Suprapubic skin (tissue), 4 donors: ENCODE results near the gene AKAP12. TPM values are rescaled to one million over a fixed set of nuclear protein-coding genes. Genes with fewer than 3 reads are reported as not detected.

Source experiments
- DNase-seq, 2 donors: peaks; one replicate each; pipeline ENCODE4 v3.0.0-alpha.2; 2019; ENCODE audit warnings: low spot score in 2 of 2
- H3K27ac ChIP-seq: fragments of 200-600 bp; sonication (generic); one replicate; pipeline ENCODE4 v1.5.1; 2019
- H3K27me3 ChIP-seq: fragments of 200-600 bp; sonication (generic); one replicate; pipeline ENCODE4 v1.5.1; 2019
- H3K36me3 ChIP-seq: fragments of 200-600 bp; sonication (generic); one replicate; pipeline ENCODE4 v1.5.1; 2019
- H3K4me1 ChIP-seq: fragments of 200-600 bp; sonication (generic); one replicate; pipeline ENCODE4 v1.5.1; 2019
- H3K4me3 ChIP-seq: fragments of 200-600 bp; sonication (generic); one replicate; pipeline ENCODE4 v1.5.1; 2019; ENCODE audit warnings: mild to moderate bottlenecking
- H3K9me3 ChIP-seq: fragments of 200-600 bp; sonication (generic); one replicate; pipeline ENCODE4 v1.5.1; 2019
- CTCF ChIP-seq, 2 donors: fragments of 200-600 bp in 1 of 2; fragments of 450-650 bp in 1 of 2; sonication (generic) in 1 of 2; IDR thresholded peaks; one replicate each; pipeline ENCODE4 v1.5.1; 2016 to 2019; ENCODE audit warnings: antibody characterized with exemption in 2 of 2, mild to moderate bottlenecking in 1 of 2, moderate library complexity in 1 of 2
- EP300 ChIP-seq: sonication (generic); formaldehyde crosslinking; IDR thresholded peaks from one replicate; pipeline ENCODE4 v1.6.1; 2017; ENCODE audit warnings: antibody characterized with exemption
- POLR2A ChIP-seq, 2 donors: fragments of 450-650 bp; IDR thresholded peaks; one replicate each; pipeline ENCODE4 v1.6.1; 2017; ENCODE audit warnings: antibody characterized with exemption in 2 of 2, mild to moderate bottlenecking in 2 of 2, moderate library complexity in 2 of 2
- POLR2AphosphoS5 ChIP-seq, 3 donors: sonication (generic); formaldehyde crosslinking; IDR thresholded peaks; one replicate each; pipeline ENCODE4 v1.6.1; 2017; ENCODE audit warnings: antibody characterized with exemption in 3 of 3
- WGBS: methylation state at CpG from one replicate; pipeline ENCODE4 v1.1.5; 2018; 5-methylcytosine and 5-hydroxymethylcytosine counted together
- total RNA-seq, 4 donors: library from RNA; depleted of rRNA; stranded (reverse); fragments of >200 nt; gene quantifications; one replicate each; pipeline ENCODE4 v1.1.0, GENCODE V29; 2016

AKAP12 gene
- total RNA-seq, 4 donors from 2014 or later: 7.2 to 20.1 (median 11.9) TPM

- Histone ChIP-seq H3K36me3 (peaks cover 19% of the 10 kb centered on the region), H3K9me3 (no peaks in the 10 kb centered on the region), H3K27me3 (no peaks in the 10 kb centered on the region), H3K4me3 (no peak overlapping the region), H3K27ac (no peak overlapping the region), H3K4me1 (peaks cover 7% of the 10 kb centered on the region)
- DNase-seq: no peak
- 75% methylated on average over 5 of the region's 5 CpGs for WGBS
- TF ChIP-seq POLR2AphosphoS5 (IDR thresholded peaks at IDR 0.05): no peak
- TF ChIP-seq EP300: no peak
- no peak for TF ChIP-seq CTCF (IDR thresholded peaks at IDR 0.05)
- no peak for TF ChIP-seq POLR2A (IDR thresholded peaks at IDR 0.05)
Observed at GRCh38 chr6:151374036-151374683, 134.4 kb downstream of the AKAP12 start.

GRCh38 chr6:151375833-151376232 is 136.1 kb downstream of the AKAP12 start:
- Histone ChIP-seq H3K4me1 (peaks cover 16% of the 10 kb centered on the region), H3K4me3 (no peak overlapping the region), H3K36me3 (peaks cover 16% of the 10 kb centered on the region), H3K27me3 (no peaks in the 10 kb centered on the region), H3K9me3 (no peaks in the 10 kb centered on the region), H3K27ac (no peak overlapping the region)
- TF ChIP-seq POLR2A (IDR thresholded peaks at IDR 0.05) (no peak), POLR2AphosphoS5 (IDR thresholded peaks at IDR 0.05) (no peak), EP300 (no peak), CTCF (IDR thresholded peaks at IDR 0.05) (no peak)
- DNase-seq: no peak
- WGBS: 86% methylated on average over 2 of the region's 2 CpGs

- H3K36me3 ChIP-seq: peaks cover 11% of the 10 kb centered on the region
- H3K27me3 ChIP-seq: no peaks in the 10 kb centered on the region
- no peak for TF ChIP-seq CTCF (IDR thresholded peaks at IDR 0.05)
- no peak for TF ChIP-seq POLR2A (IDR thresholded peaks at IDR 0.05)
- no peak for TF ChIP-seq EP300
- TF ChIP-seq POLR2AphosphoS5 (IDR thresholded peaks at IDR 0.05): no peak
- H3K27ac ChIP-seq: no peak overlapping the region
- no peaks in the 10 kb centered on the region for H3K9me3 ChIP-seq
- H3K4me1 ChIP-seq: peaks cover 18% of the 10 kb centered on the region
- no peak for DNase-seq
- no peak overlapping the region for H3K4me3 ChIP-seq
- 81% methylated on average over 1 of the region's 1 CpG for WGBS
Observed at GRCh38 chr6:151376440-151376839, 136.7 kb downstream of the AKAP12 start.

GRCh38 chr6:151377095-151377494 is 137.3 kb downstream of the AKAP12 start:
- Histone ChIP-seq H3K4me1 (peaks cover 18% of the 10 kb centered on the region), H3K36me3 (peaks cover 4% of the 10 kb centered on the region), H3K27me3 (no peaks in the 10 kb centered on the region), H3K27ac (no peak overlapping the region), H3K4me3 (no peak overlapping the region), H3K9me3 (no peaks in the 10 kb centered on the region)
- TF ChIP-seq CTCF (IDR thresholded peaks at IDR 0.05) (no peak), EP300 (no peak), POLR2AphosphoS5 (IDR thresholded peaks at IDR 0.05) (no peak), POLR2A (IDR thresholded peaks at IDR 0.05) (no peak)
- 65% methylated on average over 3 of the region's 3 CpGs for WGBS
- DNase-seq: no peak

- Histone ChIP-seq H3K36me3 (no peaks in the 10 kb centered on the region), H3K9me3 (no peaks in the 10 kb centered on the region), H3K4me1 (peaks cover 11% of the 10 kb centered on the region), H3K27ac (peak overlapping the region; percentile 58), H3K4me3 (peak overlapping the region; percentile 27), H3K27me3 (no peaks in the 10 kb centered on the region)
- TF ChIP-seq CTCF (IDR thresholded peaks at IDR 0.05): no peak
- TF ChIP-seq POLR2AphosphoS5 (IDR thresholded peaks at IDR 0.05): no peak
- no peak for TF ChIP-seq EP300
- TF ChIP-seq POLR2A (IDR thresholded peaks at IDR 0.05): no peak
- WGBS: 53% methylated on average over 14 of the region's 14 CpGs
- no peak for DNase-seq
Observed at GRCh38 chr6:151379933-151380847, 140.4 kb downstream of the AKAP12 start.
